NCI-H2196 (cell line): ENCODE results near the gene PRDM16.
A peak's percentile ranks its signal among the peaks of the same experiment; 100 is the strongest.

ENCODE experiments used
- DNase-seq: peaks from one replicate; lab custom pipeline; 2025; ENCODE audit not compliant: unreplicated experiment; lab: John Stamatoyannopoulos, UW

Gene PRDM16

GRCh38 chr1:3068564-3069431 lies at the start of gene PRDM16:
PRDM16 (plus strand) TSS chr1:3069203; CDS start chr1:3069260, 57 bp downstream.
- DNase-seq = peak; percentile 51

DNA sequence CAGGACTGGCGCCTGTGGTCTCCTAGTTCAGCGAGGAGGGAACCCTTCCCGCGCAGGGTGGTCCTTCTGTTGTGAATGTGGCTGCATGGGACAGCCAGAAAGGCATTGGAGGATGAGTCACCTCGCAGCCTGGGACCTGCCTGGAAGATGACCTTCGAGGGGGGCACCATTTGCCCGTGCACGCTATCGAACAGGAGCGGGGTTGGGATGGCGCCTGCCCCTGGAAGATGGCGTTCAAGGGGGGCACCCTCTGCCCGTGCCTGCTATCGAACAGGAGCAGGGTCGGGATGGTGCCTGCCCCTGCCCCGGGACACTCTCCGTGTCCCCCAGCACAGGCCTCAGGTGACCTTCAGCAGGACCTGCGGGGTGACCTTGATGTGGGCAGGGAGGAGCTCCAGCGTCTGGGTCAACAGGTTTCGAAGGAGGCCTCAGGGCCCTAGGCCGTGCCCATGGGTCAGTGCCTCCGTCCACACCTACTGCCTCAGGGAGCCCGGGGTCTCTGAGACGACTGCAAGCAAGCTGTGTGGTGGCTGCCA lies 49.4 kb upstream of the PRDM16 start:
- DNase-seq = no peak

- no peak for DNase-seq
These were observed 48.6 kb upstream of the PRDM16 start for GRCh38 chr1:3020263-3020909.

DNA sequence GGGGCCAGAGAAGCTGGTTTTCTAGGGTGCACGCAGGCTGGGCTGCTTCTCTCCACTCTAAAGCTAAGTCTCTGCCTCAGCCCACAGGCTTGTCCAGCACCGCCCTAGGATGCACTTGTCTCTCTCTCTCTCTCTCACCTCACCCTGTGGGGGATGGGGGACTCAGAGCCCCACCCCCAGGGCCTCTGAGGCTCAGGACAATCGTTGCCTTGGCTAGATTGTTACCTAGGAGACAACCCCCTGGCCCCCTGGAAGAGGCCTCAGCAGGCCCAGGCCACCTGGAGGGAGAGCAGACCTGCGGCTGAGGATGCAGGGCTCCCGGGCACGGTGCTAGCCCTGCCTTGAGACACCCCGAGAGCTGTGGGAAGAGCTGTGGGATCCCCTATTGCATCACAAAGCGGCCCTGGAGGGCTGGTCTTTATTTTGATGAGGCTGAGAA lies 47.8 kb upstream of the PRDM16 start, which contains the start of gene ACTRT2:
ACTRT2 (plus strand) TSS at position 235 of the 439 bp plus-strand sequence. CDS start 220 bp downstream, outside the sequence.
- no peak for DNase-seq

DNA sequence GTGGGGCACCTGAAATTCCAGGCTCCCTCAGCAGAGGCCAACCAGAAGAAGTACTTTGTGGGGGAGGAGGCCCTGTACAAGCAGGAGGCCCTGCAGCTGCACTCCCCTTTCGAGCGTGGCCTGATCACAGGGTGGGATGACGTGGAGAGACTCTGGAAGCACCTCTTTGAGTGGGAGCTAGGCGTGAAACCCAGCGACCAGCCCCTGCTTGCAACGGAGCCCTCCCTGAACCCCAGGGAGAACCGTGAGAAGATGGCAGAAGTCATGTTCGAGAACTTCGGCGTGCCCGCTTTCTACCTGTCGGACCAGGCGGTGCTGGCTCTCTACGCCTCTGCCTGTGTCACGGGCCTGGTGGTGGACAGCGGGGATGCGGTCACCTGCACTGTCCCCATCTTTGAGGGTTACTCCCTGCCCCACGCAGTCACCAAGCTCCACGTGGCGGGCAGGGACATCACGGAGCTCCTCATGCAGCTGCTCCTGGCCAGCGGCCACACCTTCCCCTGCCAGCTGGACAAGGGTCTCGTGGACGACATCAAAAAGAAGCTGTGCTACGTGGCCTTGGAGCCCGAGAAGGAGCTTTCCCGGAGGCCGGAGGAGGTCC lies 47.1 kb upstream of the PRDM16 start:
- DNase-seq = no peak

DNA sequence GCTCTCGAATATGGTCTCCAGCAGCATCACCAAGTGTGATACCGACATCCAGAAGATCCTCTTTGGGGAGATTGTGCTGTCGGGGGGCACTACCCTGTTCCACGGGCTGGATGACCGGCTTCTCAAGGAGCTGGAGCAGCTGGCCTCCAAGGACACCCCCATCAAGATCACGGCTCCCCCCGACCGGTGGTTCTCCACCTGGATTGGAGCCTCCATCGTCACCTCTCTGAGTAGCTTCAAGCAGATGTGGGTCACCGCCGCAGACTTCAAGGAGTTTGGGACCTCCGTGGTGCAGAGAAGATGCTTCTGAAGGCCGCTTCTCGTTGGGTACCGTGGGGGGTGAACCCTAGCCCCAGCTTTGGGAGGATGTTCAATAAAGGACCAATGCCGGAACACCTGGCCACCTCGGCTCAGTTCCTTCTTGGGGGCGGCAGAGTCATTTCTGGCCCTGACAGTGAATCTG lies 46.5 kb upstream of the PRDM16 start:
- no peak for DNase-seq

DNA sequence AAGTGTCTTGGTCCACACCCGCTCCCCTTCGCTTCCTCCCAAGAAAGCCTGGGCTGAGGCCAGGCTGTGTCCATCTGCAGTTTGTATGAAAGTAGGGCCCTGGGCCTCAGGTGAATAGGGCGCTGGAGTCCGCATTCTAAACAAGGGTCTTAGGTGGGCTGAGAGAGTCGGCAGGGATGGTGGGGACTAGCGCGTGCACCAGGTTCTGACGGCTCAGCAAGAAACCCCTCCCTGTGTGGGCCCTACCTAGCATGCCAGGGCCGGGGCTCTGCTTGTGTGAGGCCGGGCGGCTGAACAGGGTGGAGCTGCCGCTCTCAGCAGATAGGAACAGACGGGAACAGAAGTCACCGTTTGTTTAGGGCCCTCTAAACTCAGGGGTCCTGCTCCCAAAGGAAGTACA lies 46.0 kb upstream of the PRDM16 start:
- DNase-seq = no peak

GRCh38 chr1:3024019-3024418 lies 45.0 kb upstream of the PRDM16 start:
- no peak for DNase-seq

GRCh38 chr1:3024588-3024987 lies 44.4 kb upstream of the PRDM16 start:
- no peak for DNase-seq

DNA sequence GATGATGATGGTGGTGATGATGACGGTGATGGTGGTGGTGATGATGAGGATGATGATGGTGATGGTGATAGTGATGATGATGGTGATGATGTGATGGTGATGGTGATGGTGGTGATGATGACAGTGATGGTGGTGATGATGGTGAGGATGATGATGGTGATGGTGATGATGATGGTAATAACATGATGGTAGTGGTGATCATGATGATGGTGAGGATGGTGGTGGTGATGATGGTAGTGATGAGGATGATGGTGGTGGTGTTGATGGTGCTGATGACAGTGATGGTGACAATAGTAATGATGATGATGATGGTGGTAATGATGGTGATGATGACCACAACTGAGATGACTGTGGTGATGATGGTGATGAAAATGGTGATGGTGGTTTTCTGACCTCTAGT lies 42.9 kb upstream of the PRDM16 start:
- no peak for DNase-seq

GRCh38 chr1:3026581-3027391 lies 42.2 kb upstream of the PRDM16 start:
- no peak for DNase-seq

DNA sequence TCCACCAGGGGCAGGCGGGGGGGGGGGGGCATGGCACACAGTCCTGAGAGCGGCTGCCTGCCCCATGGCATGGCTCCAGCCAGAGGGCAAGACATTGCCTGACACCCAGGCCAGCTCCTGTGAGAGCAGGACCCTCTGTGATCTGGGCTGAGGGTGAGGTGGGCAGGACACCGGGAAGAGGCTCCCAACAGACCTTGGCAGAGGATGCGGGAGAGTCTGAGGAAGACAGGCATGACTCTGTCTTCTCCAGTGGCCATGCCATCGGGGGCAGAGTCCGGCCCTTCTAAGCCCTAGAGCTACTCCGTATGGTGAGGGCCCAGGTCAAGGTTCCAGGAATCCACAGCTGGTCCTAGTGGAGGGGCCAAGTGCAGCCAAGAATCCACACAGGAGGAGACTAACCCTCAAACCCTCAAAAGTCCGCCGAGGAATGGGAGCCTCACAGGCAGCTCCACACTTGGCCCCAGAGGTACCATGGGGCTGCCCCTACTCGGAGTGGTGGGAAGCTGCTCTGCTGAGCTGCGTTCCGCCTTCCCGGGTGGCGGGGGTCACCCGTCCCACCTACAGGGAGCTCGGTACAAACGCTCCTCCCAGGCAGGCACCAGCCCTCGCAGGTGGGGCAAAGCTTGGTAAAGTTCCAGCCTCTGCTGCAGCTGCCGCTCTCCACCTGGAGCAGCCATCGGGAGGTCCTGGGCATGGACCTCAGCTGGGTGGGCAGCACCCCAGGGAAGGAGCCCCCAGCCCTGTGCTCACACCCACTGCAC lies 41.2 kb upstream of the PRDM16 start:
- no peak for DNase-seq

- no peak for DNase-seq
These were observed 40.3 kb upstream of the PRDM16 start for GRCh38 chr1:3028531-3029282.

- DNase-seq = no peak
These were observed 39.5 kb upstream of the PRDM16 start for GRCh38 chr1:3029481-3029961.

DNA sequence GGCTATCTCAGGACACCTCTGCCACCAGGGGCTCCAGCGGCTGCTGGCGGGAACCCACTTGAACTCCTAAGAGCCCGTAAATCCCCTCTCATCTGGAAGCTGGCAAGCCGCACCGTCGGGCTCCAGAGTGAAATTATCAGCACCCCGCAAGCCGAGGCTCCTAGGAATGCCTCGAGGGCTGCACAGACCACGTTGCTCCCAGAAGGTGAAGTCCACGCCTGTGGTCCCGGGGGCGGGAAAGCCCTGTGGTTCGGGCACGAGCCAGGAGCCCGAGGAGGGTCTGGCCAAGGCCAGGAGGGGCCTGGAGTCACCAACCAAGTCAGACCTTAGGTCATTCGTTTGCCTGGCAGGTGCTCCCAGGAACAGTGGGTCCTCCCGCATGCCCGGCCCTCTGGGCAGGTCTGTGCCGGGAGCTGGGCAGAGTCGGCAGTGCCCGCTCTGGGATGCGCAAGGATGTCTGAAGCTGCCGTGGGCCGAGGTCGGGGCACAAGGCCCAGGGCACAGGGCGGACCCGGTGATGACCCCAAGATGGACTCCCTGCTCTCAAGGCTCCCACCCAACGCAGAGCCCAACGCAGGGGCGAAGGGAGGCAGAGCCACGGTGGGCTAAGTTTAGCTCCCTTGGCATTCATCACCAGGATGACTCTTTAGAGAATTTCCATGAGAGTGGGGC lies 38.9 kb upstream of the PRDM16 start:
- DNase-seq = no peak

GRCh38 chr1:3030663-3031381 lies 38.2 kb upstream of the PRDM16 start:
- DNase-seq = no peak

DNA sequence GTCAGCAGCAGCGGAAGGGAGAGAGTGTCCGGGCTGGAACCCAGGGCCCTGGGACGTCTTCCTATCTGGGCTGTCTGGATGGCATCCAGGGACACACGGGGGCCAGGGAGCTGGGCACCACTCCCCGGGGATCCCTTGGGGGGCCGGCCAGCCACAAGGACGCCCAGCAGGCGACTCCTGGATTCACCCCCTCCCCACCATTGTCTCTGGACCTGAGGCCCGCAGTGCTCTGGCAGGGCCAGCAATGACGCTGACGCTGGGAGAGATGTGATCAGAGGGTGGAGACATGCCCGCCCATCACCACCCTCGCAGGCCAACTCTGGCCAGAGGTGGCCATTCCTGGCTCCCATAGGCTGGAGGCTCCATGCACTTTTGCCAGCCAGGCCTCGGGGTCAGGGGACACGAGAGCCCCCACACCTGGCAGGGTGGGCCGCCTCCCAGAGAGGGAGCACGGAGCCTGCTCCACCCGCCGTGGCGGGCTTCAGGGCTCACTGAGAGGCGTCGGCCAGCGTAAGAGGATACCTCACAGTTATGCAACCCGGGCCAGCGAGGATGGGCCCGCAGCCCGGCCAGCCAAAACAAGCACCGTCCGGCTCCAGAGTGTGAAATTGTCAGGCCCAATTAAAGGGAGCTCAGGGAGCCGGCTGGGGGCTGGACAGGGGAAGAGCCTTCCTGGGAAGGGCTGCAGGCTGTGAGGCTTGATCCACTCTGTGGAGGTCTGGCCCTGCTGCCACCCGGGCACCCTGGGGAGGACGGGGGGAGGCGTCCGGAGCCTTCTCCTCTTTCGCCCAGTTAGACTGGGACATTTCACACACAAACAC lies 37.4 kb upstream of the PRDM16 start:
- DNase-seq = no peak
